GM12864 (cell line): ENCODE data around the gene SEL1L2.

Experiments used
- DNase-seq: peaks from one replicate; pipeline ENCODE4 v3.0.0-alpha.2; 2011; ENCODE audit warnings: low read depth
- H3K4me3 ChIP-seq: 2 replicates; pipeline ENCODE4 v1.5.1; 2011; ENCODE audit warnings: mild to moderate bottlenecking, low read depth, low read length, control low read depth
- TF ChIP-seq, protein P1 (sequence below): IDR thresholded peaks from 2 replicates; pipeline ENCODE4 v1.5.1; 2011; ENCODE audit warnings: low read depth, mild to moderate bottlenecking, moderate library complexity, low read length, control low read depth, inconsistent platforms; ENCODE audit errors: missing control alignments

The SEL1L2 gene

DNA sequence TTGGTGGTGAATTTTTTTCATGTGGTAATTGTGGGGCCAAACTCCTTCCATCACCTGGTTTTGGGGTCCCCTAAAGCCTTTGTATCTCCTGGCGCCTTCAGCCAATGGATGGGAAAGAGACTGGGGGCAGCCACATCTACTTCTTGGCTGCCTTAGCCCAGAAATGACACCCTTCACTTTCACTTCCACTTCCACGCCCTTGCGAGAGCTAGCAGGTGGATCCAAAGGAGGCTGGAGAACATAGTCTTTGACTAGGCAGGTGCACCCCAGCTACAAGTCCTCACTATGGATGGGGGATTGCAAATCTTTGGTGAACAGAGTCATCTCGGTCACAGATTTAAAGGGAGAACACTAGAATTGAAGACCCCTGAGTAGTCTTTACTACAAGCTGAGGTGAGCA lies 134.8 kb downstream of the SEL1L2 start:
- no peak overlapping the region for H3K4me3 ChIP-seq
- TF ChIP-seq, protein P1, sequence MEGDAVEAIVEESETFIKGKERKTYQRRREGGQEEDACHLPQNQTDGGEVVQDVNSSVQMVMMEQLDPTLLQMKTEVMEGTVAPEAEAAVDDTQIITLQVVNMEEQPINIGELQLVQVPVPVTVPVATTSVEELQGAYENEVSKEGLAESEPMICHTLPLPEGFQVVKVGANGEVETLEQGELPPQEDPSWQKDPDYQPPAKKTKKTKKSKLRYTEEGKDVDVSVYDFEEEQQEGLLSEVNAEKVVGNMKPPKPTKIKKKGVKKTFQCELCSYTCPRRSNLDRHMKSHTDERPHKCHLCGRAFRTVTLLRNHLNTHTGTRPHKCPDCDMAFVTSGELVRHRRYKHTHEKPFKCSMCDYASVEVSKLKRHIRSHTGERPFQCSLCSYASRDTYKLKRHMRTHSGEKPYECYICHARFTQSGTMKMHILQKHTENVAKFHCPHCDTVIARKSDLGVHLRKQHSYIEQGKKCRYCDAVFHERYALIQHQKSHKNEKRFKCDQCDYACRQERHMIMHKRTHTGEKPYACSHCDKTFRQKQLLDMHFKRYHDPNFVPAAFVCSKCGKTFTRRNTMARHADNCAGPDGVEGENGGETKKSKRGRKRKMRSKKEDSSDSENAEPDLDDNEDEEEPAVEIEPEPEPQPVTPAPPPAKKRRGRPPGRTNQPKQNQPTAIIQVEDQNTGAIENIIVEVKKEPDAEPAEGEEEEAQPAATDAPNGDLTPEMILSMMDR, result no peak
- no peak for DNase-seq

DNA sequence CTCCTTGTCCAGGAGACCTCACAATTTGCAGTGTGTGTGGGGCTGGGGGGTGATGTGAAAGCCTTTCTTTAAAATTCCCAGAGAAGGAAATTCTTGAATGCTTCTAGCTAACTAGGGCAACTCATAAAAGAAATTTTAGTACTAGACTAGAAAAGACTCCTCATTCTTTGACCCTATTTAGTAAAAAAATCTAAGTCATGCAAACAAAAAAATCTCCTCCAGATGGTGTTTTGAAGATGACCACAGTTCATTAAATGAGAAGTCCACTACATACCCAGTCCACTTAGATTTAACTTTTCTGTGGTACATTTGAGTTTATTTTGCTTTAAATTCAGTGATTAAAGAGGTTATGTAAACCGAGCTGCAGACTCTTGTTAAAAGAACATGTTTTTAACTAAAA lies 138.1 kb downstream of the SEL1L2 start:
- no peak for DNase-seq
- TF ChIP-seq, protein P1, result no peak

DNA sequence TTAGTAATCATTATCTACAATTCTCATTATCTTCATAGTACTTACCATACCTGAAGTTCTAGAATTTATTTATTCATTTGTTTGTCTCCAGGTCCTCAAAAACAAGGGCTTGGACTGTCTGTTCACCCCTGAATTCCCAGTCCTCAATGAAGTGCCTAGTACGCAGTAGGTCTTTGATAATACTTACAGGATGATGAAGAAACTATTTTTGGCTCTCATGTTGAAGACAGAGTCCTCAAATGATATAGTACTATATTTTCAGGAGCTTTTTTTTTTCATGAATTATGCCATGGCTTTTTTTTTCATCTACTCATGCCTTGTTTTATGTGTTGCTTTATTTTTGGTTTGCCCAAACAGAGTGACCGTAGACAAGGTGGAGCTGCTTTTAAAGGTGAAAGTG lies 139.1 kb downstream of the SEL1L2 start:
- DNase-seq, result no peak
- H3K4me3 ChIP-seq, result no peak overlapping the region
- TF ChIP-seq, protein P1, result no peak

More for the DNA sequence above, 138.1 kb downstream of the SEL1L2 start:
- no peak overlapping the region for H3K4me3 ChIP-seq

DNA sequence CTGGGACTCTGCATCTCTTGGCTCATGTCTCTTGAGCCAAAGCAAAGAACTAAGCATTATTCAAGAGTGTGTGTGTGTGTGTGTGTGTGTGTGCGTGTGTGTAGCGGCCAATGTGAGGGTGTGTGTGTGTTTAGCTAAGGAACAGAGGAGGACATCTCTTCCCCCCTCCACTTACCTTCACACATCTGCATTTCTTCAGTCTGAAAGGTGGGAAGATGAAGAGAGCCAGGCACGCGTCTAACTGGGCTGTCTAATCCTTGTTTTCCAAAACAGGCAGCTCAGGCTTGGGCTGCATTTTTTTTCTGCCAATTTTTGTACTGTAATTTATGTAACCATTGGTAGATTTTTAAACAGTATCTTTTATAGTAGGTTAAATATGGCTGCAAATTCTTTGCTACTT lies 146.1 kb downstream of the SEL1L2 start:
- no peak for DNase-seq
- TF ChIP-seq, protein P1, result no peak
- H3K4me3 ChIP-seq, result no peak overlapping the region

DNA sequence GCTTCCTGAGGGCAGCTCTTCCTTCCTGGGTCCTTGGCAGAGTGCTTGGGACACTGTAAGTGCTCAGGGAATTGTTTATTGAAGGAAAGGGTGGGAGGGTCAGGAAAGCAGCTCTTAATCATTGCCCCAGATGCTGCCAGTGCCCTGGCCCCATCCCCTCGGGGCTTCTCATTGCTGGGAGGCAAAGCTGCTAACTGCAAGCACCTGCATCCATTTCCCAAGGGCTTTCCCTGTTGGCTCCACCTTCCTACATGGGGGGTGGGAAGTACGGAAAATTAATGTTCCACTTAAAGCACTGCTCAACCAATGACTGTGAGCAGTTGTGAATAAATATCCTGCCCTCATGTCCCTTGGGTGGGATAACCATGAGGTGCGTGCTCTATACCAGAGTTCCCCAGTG lies 149.2 kb downstream of the SEL1L2 start:
- DNase-seq, result no peak
- TF ChIP-seq, protein P1, result no peak
- no peak overlapping the region for H3K4me3 ChIP-seq

DNA sequence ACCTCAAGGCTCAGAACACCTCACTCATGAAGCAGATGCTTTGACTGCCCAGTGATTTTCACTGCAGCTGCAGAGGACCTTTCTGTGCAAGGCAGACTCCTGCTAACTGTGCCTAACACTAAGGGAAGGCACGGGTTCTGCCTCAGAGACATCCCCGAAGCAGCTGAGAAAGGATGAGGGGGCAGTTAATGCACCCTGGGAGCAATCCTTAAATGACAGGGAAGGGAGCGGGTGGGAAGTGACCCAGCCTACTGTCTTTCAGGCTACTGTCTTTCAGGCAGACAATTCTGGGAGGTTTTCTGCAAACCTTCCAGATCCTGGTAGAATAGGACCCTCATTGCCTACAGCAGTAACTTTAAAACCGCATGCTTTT lies 150.3 kb downstream of the SEL1L2 start:
- TF ChIP-seq, protein P1, result no peak
- no peak overlapping the region for H3K4me3 ChIP-seq
- no peak for DNase-seq

DNA sequence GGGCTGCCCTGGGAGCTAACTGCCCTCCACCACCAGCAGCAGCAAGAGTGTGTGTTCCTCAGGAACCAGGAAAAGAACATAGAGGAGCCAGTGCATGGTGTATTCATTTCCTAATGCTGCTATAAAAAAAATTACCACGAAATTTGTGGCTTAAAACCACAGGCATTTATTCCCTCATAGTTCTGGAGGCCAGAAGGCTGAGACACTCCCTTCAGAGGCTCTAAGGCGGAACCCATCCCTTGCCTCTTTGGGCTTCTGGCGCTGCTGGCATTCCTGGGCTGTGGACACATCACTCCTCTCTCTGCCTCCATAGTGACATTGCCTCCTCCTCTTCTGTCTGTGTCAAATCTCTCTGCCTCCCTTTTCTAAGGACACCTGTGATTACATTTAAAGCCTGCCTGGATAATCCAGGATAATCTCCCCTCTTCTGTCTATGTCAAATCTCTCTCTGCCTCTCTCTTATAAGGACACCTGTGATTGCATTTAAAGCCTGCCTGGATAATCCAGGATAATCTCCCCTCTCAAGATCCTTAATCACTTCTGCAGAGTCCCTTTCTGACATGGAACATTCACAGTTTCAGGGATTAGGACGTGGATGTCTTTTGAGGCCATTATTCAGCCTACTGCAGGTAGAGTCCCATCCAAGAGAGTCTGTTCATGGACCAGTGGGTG lies 150.9 kb downstream of the SEL1L2 start:
- no peak overlapping the region for H3K4me3 ChIP-seq
- DNase-seq, result no peak
- TF ChIP-seq, protein P1, result no peak
